NCI-H1694 treated with DMSO at 0.1 percent for 48 hours (cell line): ENCODE data around the gene DHDDS.

Source experiments
- DNase-seq: peaks from one replicate; lab custom pipeline; 2025; lab: John Stamatoyannopoulos, UW

DHDDS gene

DNA sequence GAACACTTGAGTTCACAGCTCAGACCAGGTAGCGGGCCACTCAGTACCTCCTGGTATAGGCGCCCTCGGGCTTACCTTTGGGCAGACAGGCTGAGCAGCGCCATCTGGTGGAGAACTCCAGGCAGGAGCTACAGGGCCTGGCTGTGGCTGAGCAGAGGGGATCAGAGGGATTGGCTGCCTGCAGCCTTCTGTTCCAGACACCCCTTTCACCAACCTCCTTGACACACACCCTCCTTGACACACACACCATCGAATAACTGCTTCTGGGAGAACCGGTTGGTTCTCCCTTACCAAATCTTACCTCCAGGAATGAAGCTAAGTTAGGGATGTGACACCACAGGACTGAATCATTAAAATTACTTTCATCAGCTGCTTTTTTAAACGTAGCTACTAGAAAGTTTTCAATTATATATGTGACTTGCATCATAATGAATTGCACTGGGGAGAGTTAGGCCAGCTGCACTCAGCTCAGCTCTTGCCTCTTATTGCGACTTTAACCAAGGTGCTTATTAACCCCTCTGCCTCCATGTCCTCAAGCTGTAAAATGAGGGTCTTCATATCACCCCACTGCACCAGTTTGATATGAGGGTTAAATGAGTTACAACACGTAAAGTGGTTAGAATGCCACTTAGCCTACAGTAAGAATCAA, 14.9 kb upstream of the DHDDS start:
- peak; percentile 58 for DNase-seq

DNA sequence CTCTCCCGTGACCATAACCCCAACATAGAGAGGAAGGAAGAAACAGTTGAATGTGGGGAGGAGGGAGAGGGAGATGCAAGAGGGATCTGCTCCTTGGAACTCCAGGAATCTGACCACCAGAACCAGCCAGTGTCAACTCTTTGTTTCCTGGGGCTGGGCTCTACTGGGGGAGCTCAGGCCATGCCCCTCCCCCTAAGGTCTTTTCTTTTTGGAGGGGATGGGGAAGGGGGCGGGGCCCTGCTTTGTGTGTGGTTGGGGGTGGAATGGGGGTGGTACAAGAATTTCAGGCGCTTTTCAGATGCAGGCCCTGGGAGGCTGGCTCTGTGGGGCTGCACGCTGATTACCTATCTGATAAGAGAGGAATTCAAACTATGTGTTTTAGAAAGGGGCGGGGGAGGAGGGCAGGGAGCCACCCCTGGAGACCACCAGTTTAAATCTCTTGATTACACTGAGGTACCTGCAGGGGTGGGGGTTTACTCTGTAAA, 13.2 kb upstream of the DHDDS start:
- DNase-seq, result no peak

DNA sequence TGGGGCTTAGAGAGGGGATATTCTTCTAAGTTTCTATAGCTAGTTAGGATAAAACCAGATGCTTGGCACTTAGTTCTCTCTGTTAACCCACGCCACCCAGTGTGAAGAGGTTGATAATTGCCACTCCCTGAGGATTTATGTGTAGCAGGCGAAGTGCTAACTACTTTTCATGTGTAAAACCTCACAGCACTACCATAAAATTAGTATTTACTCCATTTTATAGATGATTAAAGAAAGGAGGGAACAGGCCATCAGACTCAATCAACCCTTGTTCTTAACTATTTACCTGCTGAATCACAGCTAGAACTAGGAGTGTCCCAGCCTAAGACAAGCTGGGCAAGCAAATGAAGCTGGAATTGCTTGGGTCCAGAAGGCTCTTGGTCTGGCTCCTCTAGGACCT, 12.6 kb upstream of the DHDDS start:
- DNase-seq, result no peak

DNA sequence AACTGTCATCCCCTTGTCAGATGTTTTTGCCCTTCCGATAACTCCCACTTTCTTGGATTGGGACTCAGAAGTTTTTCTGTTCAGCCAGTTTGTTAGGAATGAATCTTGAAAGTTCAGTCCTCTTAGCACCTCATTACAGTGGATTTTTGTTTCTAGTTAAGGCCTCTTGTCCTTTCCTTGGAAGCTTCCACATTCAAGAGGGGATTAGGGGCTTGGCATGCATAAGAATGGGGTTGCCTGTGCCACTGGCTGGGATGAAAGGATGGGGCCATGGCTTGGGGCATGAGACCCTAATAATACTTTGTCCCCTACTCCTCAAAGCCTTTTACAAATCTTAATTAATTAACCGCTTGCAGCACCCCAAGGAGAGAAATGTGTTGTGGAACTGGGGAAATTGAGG, 2.4 kb upstream of the DHDDS start:
- DNase-seq, result no peak

DNA sequence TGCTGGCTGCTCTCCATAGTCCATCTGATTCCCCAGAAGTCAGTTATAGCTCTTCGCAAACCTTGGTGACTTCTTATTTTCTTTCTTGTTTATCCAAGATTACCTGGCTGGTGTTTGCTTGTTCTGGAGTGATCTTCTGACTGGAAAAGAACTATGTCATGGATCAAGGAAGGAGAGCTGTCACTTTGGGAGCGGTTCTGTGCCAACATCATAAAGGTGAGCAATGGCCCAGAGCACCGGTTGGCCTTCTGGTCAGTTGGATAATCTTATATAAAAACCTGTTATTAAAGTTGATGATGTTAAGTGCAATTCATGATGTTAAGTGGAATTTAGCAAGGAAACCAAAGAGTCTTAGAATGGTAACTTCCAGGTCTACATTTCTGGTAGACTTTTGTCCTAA, 672 bp downstream of the DHDDS start:
- no peak for DNase-seq

DNA sequence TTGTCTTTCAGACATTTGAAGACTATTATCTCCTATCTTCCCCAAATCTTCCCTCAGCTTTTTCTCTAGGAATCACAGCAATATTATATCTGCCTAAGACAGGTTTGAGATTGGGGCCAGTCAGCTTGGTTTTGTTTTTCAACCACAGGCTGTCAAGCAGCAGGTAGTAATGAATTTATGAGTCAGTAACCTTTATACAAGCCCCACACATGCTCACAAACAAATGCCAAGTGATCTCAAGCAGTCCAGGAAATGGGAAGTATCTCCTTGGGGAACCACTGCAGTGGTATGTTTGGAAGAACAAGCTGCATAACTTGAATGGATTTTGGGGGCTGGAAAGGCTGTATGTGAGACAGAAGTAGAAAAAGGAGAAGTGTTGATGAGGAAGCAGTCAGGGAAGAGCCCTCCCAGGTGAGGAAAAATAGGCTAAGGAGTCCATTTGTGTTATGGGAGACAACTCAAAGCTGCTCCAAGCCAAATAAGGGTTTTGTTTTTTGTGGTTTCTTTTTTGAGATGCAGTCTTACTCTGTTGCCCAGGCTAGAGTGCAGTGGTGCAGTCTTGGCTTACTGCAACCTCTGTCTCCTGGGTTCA, 2.1 kb downstream of the DHDDS start:
- no peak for DNase-seq

DNA sequence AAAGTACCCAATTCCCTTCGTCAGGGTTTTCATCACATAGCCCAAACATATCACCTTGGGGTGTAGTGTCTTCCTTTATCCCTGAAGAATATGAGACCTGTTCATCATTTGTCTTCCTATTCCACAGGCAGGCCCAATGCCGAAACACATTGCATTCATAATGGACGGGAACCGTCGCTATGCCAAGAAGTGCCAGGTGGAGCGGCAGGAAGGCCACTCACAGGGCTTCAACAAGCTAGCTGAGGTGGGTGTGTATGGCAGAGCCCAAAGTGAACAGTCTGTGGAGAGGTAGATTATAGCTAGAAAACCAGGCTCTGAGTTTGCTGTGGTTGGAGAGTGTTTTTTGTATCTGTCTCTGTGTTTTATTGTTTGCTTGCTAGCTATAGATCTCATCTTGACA, 5.9 kb downstream of the DHDDS start:
- no peak for DNase-seq

DNA sequence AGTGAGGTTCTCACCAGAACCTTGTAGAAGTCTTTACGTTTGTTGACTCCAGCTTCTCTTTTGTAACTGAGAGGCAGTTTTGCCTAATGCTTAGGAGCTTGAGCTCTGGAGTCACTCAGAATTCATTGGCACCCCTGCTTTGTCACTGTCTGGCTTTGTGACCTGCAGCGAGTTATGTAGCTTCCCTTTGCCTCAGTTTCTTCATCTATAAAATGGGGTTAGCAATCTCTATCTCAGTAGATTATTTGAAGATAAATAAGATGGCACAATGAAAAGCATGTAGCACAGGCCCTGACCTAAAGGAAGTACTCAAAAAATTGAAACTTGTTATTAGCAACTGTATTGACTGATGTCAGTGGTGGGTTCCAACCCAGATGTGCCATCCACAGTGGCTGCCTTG, 8.1 kb downstream of the DHDDS start:
- DNase-seq, result no peak

DNA sequence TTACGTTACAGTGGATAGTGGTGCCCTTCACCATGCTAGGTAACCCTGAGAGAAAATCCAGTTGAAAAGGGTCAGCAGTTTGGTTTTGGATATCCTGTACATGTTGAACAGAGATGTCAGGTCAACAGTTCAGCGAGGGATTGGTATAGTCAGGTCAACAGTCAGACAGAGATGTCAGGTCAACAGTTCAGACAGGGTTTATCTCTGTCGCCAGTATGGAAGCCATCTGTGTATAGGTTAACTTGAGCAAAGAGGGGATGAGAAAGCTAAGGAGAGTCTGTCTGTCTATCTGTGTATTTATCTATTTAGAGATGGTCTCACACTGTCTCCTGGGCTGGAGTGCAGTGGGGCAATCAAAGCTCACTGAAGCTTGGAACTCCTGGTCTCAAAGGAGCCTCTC, 17.7 kb downstream of the DHDDS start:
- no peak for DNase-seq

DNA sequence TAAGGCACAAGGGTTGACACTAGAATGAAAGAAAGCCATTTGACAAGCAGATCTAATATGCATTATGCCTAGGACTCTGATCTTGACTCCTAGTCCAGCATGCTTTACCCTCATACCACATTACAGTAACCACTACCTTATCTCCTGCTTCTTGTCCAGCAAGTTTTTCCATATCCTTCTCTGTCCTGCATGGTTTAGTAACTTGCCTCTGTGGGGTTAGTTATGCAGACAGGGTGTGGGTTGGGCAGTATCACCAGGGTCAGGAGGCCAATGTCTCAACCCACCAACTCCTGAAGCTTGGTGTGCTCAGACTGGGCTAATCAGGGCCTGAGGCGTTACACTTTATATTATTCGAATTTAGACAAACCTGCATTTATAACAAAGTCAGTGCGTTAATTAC, 18.8 kb downstream of the DHDDS start:
- no peak for DNase-seq

DNA sequence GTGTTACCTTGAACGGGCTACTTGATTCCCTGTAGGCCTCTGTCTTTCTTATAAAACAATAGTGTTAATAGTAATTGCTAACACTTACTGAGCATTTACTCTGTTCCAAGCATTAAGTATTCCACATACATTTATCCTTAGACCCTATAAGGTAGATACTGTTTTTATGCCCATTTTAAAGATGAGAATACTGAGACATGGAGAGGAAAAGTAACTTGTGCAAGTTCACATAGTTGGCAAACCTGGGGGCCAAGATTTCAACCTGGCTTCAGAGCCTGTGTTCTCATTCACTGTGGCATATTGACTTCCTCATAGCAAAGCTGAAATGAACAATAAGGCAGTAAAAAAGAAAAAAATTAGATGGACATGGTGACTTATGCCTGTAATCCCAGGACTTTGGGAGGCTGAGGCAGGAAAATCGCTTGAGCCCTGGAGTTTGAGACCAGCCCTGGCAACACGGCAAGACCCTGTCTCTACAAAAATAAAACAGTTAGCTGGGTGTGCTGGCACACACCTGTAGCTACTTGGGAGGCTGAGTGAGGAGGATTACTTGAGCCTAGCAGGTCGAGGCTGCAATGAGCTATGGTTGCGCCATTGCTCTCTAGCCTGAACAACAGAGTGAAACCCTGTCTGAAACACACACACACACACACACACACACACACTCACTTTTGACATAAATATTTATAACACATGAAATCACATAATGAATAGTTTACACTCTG, 20.5 kb downstream of the DHDDS start:
- no peak for DNase-seq

DNA sequence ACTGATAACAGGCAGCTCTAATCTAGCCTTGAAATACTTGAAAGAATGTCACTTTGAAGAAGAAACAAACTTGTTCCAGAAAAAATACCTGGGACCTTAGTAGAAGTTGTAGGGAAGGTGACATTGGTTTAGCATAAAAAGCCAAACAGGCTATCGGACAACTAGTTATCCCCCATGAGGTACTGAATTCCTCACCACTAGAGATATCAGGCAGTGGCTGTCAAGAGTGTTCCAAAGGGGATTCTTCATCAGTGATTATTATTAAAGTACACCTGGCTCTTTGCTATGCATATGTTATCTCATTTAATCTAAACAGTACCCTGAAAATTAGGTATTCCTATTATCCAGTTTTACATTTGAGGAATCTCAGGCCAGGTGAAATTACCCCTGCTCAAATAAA, 27.0 kb downstream of the DHDDS start:
- DNase-seq, result no peak

DNA sequence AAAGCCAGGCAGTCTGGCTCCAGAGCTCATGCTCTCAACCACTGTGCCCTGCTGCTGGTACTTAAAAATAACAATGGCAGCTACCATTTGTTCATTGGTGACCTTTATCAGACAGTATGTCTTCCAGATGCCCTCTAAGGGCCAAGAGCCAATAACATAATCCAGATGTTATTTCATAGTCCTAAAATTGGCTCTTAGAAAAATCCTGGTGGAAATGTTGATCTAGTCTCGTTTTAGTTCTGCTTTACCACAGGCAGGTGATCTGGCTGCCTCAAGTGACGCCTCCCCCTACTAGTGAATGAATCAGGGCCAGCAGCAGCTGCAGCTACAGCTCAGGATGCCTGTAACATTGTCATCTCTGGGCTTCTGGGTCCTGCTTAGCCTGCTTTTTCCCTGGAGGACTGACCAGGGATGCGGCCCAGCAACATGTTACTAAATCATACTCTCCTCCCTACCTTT, 27.5 kb downstream of the DHDDS start:
- no peak for DNase-seq

DNA sequence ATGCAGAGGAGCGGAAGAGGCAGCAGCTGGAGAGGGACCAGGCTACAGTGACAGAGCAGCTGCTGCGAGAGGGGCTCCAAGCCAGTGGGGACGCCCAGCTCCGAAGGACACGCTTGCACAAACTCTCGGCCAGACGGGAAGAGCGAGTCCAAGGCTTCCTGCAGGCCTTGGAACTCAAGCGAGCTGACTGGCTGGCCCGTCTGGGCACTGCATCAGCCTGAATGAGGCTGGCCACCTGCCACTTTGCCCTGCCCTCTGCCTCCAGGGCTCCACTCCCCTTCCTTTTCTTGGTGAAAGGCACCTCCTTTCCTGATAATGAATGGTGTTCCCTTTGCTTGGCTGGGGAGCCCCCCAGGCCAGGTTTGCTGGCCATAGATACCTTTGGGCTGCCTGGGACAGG, 36.8 kb downstream of the DHDDS start:
- DNase-seq, result peak; percentile 64

DNA sequence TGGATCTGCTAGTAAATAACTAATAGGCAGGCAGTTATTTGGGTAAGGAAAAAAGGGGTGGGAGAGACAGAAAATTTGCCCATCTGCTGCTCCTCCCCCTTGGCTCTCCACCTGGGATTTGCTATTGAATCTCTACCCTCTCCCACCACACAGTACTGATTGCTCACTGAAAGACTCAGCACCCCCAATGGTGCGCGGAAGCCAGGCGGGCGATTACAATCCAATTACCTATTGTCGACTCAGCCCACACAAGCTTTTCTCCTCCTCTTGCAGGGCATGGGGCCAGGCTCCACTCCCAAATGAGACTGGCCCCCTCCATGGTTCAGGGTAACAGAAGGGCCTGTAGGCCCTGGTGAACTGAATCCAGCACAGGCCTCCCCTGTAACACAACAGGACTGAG, 37.4 kb downstream of the DHDDS start:
- peak; percentile 90 for DNase-seq

DNA sequence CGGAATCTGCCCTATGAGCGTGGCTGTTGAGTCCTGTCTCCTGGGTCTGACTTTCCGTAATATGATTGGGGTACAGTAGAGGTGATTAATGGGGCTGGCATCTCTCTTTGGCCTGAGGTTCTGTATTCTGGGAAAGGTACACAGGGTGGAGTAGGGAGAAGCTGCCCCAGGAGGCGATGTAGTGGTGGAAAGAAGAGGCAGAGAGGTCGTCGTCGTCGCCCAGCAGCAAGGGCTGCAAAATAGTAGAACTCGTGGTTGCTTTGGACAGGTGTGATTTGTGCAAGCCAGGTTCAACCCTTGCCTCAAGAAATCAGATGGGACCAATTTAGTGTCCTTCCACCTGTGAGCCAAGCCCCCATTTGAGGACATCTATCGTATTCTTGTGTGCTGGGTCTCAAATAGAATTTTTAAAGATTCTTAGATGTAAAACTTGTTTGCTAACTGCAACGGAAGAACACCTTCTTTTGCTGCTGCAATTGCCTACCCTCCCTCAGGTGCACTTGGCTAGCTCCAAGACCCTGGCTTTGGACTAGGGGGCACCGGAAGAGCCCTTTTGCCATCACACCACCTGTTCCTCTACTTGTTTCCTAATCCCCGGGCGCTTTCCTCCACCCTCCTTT, 38.9 kb downstream of the DHDDS start:
- DNase-seq, result peak; percentile 31

DNA sequence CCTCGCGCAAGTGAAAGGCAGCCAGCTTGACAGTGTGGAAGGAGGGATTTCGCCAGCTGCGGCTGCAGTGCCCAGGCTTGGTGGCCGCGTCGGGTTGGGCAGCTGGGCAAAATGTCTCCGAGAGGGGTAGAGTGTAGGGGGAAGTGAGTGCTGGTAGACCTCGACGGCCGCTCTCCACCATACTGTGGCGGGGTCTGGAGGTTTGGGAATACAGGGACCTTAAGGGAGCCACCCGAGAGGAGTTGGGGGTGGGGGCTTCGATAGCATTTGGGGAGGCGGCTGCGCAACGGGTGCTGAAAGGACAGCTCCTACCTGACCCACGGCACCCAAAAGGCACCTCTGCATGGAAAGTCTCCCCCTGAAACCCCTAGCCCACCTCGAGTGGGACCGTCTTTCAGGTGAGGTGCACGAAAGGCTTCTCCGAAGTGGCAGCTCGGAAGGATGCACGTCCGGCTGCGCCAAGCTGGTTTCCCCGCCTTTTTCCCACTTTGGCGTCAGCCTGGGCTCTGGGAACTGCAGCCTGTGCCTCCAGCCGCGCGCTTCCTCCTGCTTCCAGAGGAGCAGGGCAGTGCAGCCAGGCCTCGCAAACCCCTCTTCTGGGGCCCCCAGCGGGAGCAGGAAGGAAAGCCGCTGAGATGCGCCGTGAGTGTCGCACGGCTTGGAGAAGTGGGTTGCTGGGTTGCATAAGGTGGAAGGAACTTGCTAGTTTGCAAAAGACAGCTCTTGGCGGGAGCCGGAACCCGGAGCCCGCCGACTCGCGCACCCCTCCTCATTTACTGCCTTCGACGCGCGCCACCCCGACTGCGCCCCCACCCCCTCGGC, 39.6 kb downstream of the DHDDS start:
- DNase-seq, result peak; percentile 73

DNA sequence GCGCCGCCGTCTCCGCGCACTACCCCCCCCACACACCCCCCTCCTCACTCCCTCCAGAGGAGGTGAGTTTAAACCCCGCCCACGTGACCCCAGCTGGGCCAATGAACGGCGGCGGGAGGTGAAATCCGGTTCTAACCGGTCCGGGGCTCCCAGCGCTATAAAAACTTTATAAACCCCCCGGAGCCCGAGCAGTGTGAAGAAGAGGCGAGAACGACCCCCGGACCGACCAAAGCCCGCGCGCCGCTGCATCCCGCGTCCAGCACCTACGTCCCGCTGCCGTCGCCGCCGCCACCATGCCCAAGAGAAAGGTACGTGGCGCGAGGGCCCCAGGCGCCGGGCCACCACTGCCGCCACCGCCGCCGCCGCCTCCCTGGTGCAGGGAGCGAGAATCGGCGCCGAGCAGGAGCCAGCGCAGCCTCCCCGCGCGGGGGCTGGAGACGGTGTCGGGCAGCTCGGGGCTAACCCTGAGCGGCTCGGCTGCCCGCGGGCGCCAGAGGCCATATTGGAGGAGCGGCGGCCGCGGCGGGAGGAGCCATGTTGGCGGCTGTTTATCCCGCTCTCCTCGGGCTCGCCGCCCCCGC, 40.3 kb downstream of the DHDDS start, which contains the start of gene HMGN2:
Gene HMGN2 (plus strand): TSS at position 121 of the 581 bp plus-strand sequence. CDS start 173 bp downstream, at position 294.
- DNase-seq, result peak; percentile 79

DNA sequence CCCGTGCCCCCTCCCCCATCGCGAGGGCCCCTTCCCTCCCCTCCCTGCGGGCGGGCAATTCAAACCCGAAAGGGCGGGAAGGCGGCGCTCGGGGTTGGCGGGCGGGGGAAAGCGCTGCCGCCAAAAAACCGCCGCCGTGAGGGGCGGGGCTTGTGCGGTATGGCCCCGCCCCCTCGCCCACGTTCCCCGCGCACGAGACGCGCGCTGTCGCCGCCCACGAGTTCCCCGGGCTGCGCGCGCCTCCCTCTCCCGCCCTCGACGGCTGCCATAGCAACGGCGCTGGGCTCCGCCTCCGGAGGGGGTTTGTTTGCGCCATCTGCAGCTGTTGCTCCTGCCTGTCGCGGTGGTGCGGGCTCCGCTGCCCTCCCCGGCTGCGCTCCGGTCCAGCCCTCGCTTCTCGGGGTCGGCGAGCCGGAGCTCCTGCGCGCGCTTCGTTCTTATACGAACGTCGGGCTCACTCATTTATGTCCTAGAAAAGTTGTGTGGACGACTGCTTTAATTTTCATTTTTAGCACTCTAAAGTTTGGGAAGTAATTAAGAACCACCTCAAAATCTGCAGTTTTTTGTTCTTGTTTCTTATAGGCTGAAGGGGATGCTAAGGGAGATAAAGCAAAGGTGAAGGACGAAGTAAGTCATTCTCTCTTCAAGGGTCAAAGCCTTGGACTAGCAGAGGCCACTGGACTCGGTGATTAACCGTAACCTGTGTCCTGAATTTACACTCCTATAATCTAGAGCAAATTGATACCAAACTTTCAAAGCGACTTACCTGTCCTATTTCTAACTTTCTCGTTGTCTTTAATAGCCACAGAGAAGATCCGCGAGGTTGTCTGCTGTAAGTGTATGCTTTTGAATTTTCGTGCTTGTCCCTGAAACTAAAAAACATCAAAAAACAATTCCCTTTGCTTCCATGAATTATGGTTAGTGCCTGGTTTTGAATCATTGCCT, 41.1 kb downstream of the DHDDS start:
- peak; percentile 77 for DNase-seq

DNA sequence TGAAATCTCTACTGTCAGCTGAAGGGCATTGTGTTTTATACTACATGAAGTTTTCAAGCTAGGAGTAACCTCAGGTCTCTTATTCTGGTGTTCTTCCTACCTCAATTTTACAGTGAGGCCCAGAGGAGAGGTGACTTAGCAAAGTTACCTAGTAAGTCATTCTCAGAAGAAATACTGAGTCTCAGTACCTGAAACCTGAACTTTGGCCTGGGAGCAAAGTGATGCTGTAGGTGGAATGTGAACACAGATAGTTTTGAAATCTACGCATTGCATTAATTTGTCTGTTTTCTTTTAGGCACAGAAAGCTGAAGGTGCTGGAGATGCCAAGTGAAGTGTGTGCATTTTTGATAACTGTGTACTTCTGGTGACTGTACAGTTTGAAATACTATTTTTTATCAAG, 42.7 kb downstream of the DHDDS start:
- no peak for DNase-seq
